Measurements from ENCODE around the gene TRAPPC2L.

- TF ChIP-seq POLR2A (IDR thresholded peaks at IDR 0.05) = no peak
- no peak for TF ChIP-seq CTCF (IDR thresholded peaks at IDR 0.05)
Observed at GRCh38 chr16:88886420-88886844, 29.5 kb downstream of the TRAPPC2L start.

Data from heart left ventricle (tissue), 13 donors.